GM12878 (cell line): Measurements from ENCODE around the gene SLC12A4. TPM values are rescaled to one million over a fixed set of nuclear protein-coding genes. Genes with fewer than 3 reads are reported as not detected.
"Not testable (repeated sequence)": the region's sequence is repeated elsewhere in the genome, so short reads cannot be mapped to it uniquely, and the experiment has no call there.

Experiments
- ATAC-seq: fragments of 200-7000 bp; cut with Tn5 transposase; 3 replicates; pipeline ENCODE4 v1.9.1; 2020; ENCODE audit warnings: mild to moderate bottlenecking, moderate library complexity
- BruUV-seq: library from RNA; stranded (reverse); fragments of 400-500 nt; replicated peaks from 2 replicates; lab custom pipeline; 2021; lab: Mats Ljungman, UMichigan
- CTCF ChIA-PET: fragments of 300-600 bp; sonication (Branson Sonifier 250); formaldehyde crosslinking; extraction: SDS; loops from one replicate; lab custom pipeline; 2021; ENCODE audit warnings: inconsistent platforms; lab: Yijun Ruan, JAX
- POLR2A ChIA-PET: fragments of 350-600 bp; formaldehyde crosslinking; extraction: SDS; loops from one replicate; lab custom pipeline; 2021; ENCODE audit warnings: inconsistent platforms; lab: Charles Lee
- RAD21 ChIA-PET: fragments of 300-600 bp; sonication (Branson Sonifier 250); formaldehyde crosslinking; loops from one replicate; lab custom pipeline; 2023; ENCODE audit warnings: antibody characterized with exemption; ENCODE audit not compliant: unreplicated experiment; lab: Charles Lee
- SMC1A ChIA-PET: fragments of 300-600 bp; sonication (Branson Sonifier 250); formaldehyde crosslinking; loops from one replicate; lab custom pipeline; 2023; ENCODE audit not compliant: unreplicated experiment, uncharacterized antibody; lab: Charles Lee
- DNase-seq: peaks from one replicate; pipeline ENCODE4 v3.0.0-alpha.2; 2011; ENCODE audit warnings: low read depth, low spot score
- FAIRE-seq: peaks from 3 replicates; lab custom pipeline; 2011; peaks lifted over from hg19 to GRCh38; lab: Jason Lieb, UNC
- H2AFZ ChIP-seq: 2 replicates; pipeline ENCODE4 v1.6.0; 2011; ENCODE audit warnings: low read depth, low read length, control low read depth; ENCODE audit not compliant: control insufficient read depth
- H3K27ac ChIP-seq: 2 replicates; pipeline ENCODE4 v1.5.1; 2011; ENCODE audit warnings: control low read depth; ENCODE audit not compliant: control insufficient read depth, insufficient read depth
- H3K27me3 ChIP-seq, 2 experiments: replicated peaks in 1 of 2; 2 replicates each; pipeline versions ENCODE4 v1.6.0 to v1.6.1; 2011; ENCODE audit warnings: low read length in 1 of 2; ENCODE audit not compliant: control insufficient read depth in 2 of 2, insufficient read depth in 2 of 2
- H3K36me3 ChIP-seq, 2 experiments: 2 replicates each; pipeline ENCODE4 v1.5.1; 2011; ENCODE audit warnings: low read length in 1 of 2; ENCODE audit not compliant: control insufficient read depth in 2 of 2, insufficient read depth in 2 of 2
- H3K4me1 ChIP-seq: 2 replicates; pipeline ENCODE4 v1.6.1; 2011; ENCODE audit warnings: mild to moderate bottlenecking, low read length, moderate library complexity, mixed read lengths; ENCODE audit not compliant: control insufficient read depth, insufficient read depth
- H3K4me2 ChIP-seq: 2 replicates; pipeline ENCODE4 v1.6.0; 2011; ENCODE audit warnings: control low read depth; ENCODE audit not compliant: control insufficient read depth, insufficient read depth
- H3K4me3 ChIP-seq: fragments of 200-600 bp; sonication (generic); 2 replicates; pipeline ENCODE4 v1.5.1; 2016
- H3K79me2 ChIP-seq: 2 replicates; pipeline ENCODE4 v1.6.0; 2011; ENCODE audit warnings: low read length; ENCODE audit not compliant: control insufficient read depth, insufficient read depth
- H3K9ac ChIP-seq: 2 replicates; pipeline ENCODE4 v1.8.0; 2011; ENCODE audit warnings: low read length, control low read depth, mixed read lengths; ENCODE audit not compliant: control insufficient read depth, insufficient read depth
- H3K9me3 ChIP-seq: replicated peaks from 3 replicates; pipeline ENCODE4 v1.5.1; 2011; ENCODE audit warnings: mild to moderate bottlenecking, low read length; ENCODE audit not compliant: control insufficient read depth, insufficient read depth
- H4K20me1 ChIP-seq: 2 replicates; pipeline ENCODE4 v1.6.0; 2011; ENCODE audit not compliant: control insufficient read depth, insufficient read depth
- BACH1 ChIP-seq: fragments of 450-650 bp; IDR thresholded peaks from 2 replicates; pipeline ENCODE4 v1.6.1; 2017; ENCODE audit warnings: mild to moderate bottlenecking, borderline replicate concordance
- BCLAF1 ChIP-seq: fragments of 450-650 bp; IDR thresholded peaks from 2 replicates; pipeline ENCODE4 v1.6.1; 2017; ENCODE audit warnings: antibody characterized with exemption, mild to moderate bottlenecking, moderate library complexity
- CHD4 ChIP-seq: fragments of 200-600 bp; sonication (generic); IDR thresholded peaks from 2 replicates; pipeline ENCODE4 v1.6.1; 2016; ENCODE audit warnings: mild to moderate bottlenecking
- GATAD2B ChIP-seq: fragments of 450-650 bp; conservative IDR thresholded peaks from 2 replicates; pipeline ENCODE4 v1.6.1; 2017; ENCODE audit warnings: low read depth, mild to moderate bottlenecking, moderate library complexity
- HCFC1 ChIP-seq: fragments of 150-350 bp; IDR thresholded peaks from 2 replicates; pipeline ENCODE4 v1.6.1; 2014; ENCODE audit warnings: low read length
- LARP7 ChIP-seq: fragments of 450-650 bp; IDR thresholded peaks from 2 replicates; pipeline ENCODE4 v1.6.1; 2017; ENCODE audit warnings: mild to moderate bottlenecking
- MXI1 ChIP-seq: fragments of 150-350 bp; IDR thresholded peaks from 2 replicates; pipeline ENCODE4 v1.6.1; 2011; ENCODE audit warnings: low read depth, mild to moderate bottlenecking, inconsistent platforms, low read length, improper control_type of control experiment
- PRDM15 ChIP-seq: fragments of 450-650 bp; formaldehyde crosslinking; IDR thresholded peaks from 2 replicates; pipeline ENCODE4 v1.4.0; 2020; ENCODE audit warnings: mild to moderate bottlenecking, moderate library complexity
- SMAD1 ChIP-seq: fragments of 450-650 bp; IDR thresholded peaks from 2 replicates; pipeline ENCODE4 v1.6.1; 2018; ENCODE audit warnings: mild to moderate bottlenecking, low read depth; ENCODE audit not compliant: partially characterized antibody
- SMC3 ChIP-seq: IDR thresholded peaks from 2 replicates; pipeline ENCODE4 v1.6.1; 2011; ENCODE audit warnings: low read length, improper control_type of control experiment, borderline replicate concordance
- TCF3 ChIP-seq: IDR thresholded peaks from 2 replicates; pipeline ENCODE4 v1.6.1; 2012; ENCODE audit warnings: low read depth, mild to moderate bottlenecking, low read length, borderline replicate concordance; ENCODE audit not compliant: insufficient read depth
- USF1 ChIP-seq: IDR thresholded peaks from 2 replicates; pipeline ENCODE4 v1.6.1; 2011; ENCODE audit warnings: borderline replicate concordance, low read depth, mild to moderate bottlenecking, moderate library complexity, mixed read lengths, low read length; ENCODE audit not compliant: insufficient read depth; ENCODE audit errors: extremely low read length
- WGBS: methylation state at CpG from one replicate; pipeline ENCODE4 v1.1.6; 2016; ENCODE audit warnings: low lambda C conversion rate; ENCODE audit not compliant: insufficient replicate concordance, insufficient coverage; ENCODE audit errors: missing lambda C conversion rate; 5-methylcytosine and 5-hydroxymethylcytosine counted together
- in situ Hi-C: fragments of 300-500 bp; cut with MboI; formaldehyde crosslinking; loops from 9 replicates; pipeline ENCODE4 v1.14.3; 2018; ENCODE audit warnings: mixed read lengths
- intact Hi-C: fragments of 100-400 bp; cut with micrococcal nuclease; formaldehyde crosslinking; loops from one replicate; pipeline ENCODE4 v1.14.2; 2022; ENCODE audit not compliant: unreplicated experiment
- polyA plus RNA-seq, 11 experiments: library from polyadenylated mRNA; depleted of rRNA in 4 of 11; unstranded in 6 of 11; stranded (reverse) in 5 of 11; fragments of >200 nt; fragmentation: Nextera tagmentation in 4 of 11; fragmentation: Illumina TruSeq in 1 of 11; extraction: Ambion mirVana in 4 of 11; extraction: Trizol in 1 of 11; gene quantifications; 1 replicate in 1 of 11; 2 replicates in 10 of 11; pipeline versions ENCODE4 v1.2.1 to v1.2.3, GENCODE V29; 2011 to 2016; ENCODE audit warnings: inconsistent platforms in 2 of 11, missing spikeins in 2 of 11, low read depth in 1 of 11
- total RNA-seq, 4 experiments: library from RNA; depleted of rRNA in 3 of 4; stranded (reverse); fragments of >200 nt in 3 of 4; fragmentation: Illumina TruSeq in 1 of 4; extraction: Trizol in 1 of 4; gene quantifications; 2 replicates each; pipeline versions ENCODE4 v1.2.1 to v1.2.3, GENCODE V29; 2013 to 2021

The SLC12A4 gene
- total and polyA plus RNA-seq, 10 of the 15 experiments (the other 5 are each of a cell fraction or from before 2014, with no cell fraction given), result 0.95 to 39.9 (median 14.2) TPM

DNA sequence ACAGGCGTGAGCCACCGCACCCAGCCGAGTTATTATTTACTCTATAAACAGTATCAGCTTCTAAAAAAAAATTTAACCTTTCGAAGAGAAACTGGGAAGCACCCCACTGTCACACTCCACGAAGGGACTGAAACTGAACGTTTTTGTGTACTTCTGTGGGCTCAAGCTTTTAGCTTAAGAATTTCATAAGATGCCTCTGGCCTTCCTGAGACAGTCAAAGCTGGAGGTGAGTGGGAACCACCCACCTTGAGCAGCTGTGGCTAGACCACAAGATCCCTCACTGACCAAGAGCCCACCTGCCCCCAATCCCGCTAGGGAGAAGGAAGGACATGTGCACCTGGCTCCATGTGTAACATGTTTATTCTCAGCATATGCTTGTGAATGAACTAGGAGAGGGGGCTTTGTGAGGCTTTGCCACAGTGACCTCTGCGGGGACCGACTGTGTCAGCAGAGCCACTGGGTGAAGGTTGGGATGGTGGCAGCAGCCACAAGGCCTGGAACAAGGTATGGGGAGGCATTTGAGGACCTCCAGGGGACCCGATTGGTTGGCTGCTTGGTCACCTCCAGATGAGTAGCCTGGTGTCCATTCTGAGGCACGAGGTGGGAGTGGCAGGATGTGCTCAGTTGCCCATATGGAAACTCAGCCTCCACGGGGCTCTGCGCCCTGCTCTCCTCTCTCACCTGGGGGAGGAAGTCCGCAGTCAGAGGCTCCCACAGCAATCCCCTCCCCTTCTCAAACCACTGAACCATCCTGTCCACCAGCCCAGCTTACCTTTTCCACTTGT, 7.1 kb upstream of the SLC12A4 start (continued):
- TF ChIP-seq BCLAF1 (no peak), MXI1 (no peak), SMAD1 (no peak), PRDM15 (CRISPR knock-in tag) (no peak), TCF3 (peak; percentile 89), USF1 (no peak), BACH1 (no peak), SMC3 (no peak), GATAD2B (no peak), HCFC1 (no peak), CHD4 (no peak), LARP7 (no peak)

GRCh38 chr16:67972285-67972684, 3.8 kb upstream of the SLC12A4 start:
- intact Hi-C loops, H3K4me2 ChIP-seq, H3K27me3 ChIP-seq, DNase-seq, RAD21 ChIA-PET, CTCF ChIA-PET, H3K9me3 ChIP-seq, BruUV-seq, H3K9ac ChIP-seq, H3K79me2 ChIP-seq, FAIRE-seq, H2AFZ ChIP-seq, H3K27ac ChIP-seq, POLR2A ChIA-PET, H4K20me1 ChIP-seq, H3K36me3 ChIP-seq, in situ Hi-C loops, H3K4me3 ChIP-seq, ATAC-seq, SMC1A ChIA-PET: not testable (repeated sequence)
- WGBS, result 85% methylated on average over 3 of the region's 7 CpGs
- peaks cover 25% of the 10 kb centered on the region for H3K4me1 ChIP-seq
